PC-3 (cell line): Measurements from ENCODE around the gene DIP2C. TPM values are rescaled to one million over a fixed set of nuclear protein-coding genes. Genes with fewer than 3 reads are reported as not detected.

Experiments used
- ATAC-seq: fragments of 200-7000 bp; cut with Tn5 transposase; 2 replicates; pipeline ENCODE4 v1.9.1; 2020; ENCODE audit warnings: mild to moderate bottlenecking, moderate library complexity
- BruUV-seq: library from RNA; stranded (reverse); fragments of 400-500 nt; replicated peaks from 2 replicates; lab custom pipeline; 2021; lab: Mats Ljungman, UMichigan
- CTCF ChIA-PET: fragments of 300-600 bp; sonication (Branson Sonifier 250); formaldehyde crosslinking; loops from one replicate; lab custom pipeline; 2022; ENCODE audit warnings: antibody characterized with exemption; lab: Charles Lee
- POLR2A ChIA-PET: fragments of 300-600 bp; sonication (Branson Sonifier 250); formaldehyde crosslinking; loops from one replicate; lab custom pipeline; 2022; ENCODE audit warnings: antibody characterized with exemption; ENCODE audit not compliant: unreplicated experiment; lab: Charles Lee
- DNase-seq: peaks from one replicate; pipeline ENCODE4 v3.0.0-alpha.2; 2015
- H2AFZ ChIP-seq: fragments of 300-600 bp; sonication (generic); 2 replicates; pipeline ENCODE4 v1.6.0; 2016; ENCODE audit warnings: antibody characterized with exemption, low read length
- H3F3A ChIP-seq: fragments of 300-600 bp; sonication (generic); one replicate; pipeline ENCODE4 v1.6.0; 2017; ENCODE audit warnings: antibody characterized with exemption, low read length, control low read depth, mild to moderate bottlenecking; ENCODE audit not compliant: unreplicated experiment
- H3K27ac ChIP-seq: fragments of 300-600 bp; sonication (generic); 2 replicates; pipeline ENCODE4 v1.5.1; 2016; ENCODE audit warnings: mild to moderate bottlenecking, low read length
- H3K27me3 ChIP-seq: fragments of 300-600 bp; sonication (generic); 2 replicates; pipeline ENCODE4 v1.6.1; 2016; ENCODE audit warnings: low read length, mixed read lengths
- H3K36me3 ChIP-seq: fragments of 300-600 bp; sonication (generic); 2 replicates; pipeline ENCODE4 v1.6.1; 2016; ENCODE audit warnings: low read depth, mixed run types, low read length, mixed read lengths
- H3K4me1 ChIP-seq: fragments of 300-600 bp; sonication (generic); 2 replicates; pipeline ENCODE4 v1.5.1; 2016; ENCODE audit warnings: low read length; ENCODE audit not compliant: insufficient read depth
- H3K4me2 ChIP-seq: fragments of 300-600 bp; sonication (generic); 2 replicates; pipeline ENCODE4 v1.6.0; 2016; ENCODE audit warnings: low read length
- H3K4me3 ChIP-seq: fragments of 300-600 bp; sonication (generic); 2 replicates; pipeline ENCODE4 v1.5.1; 2016; ENCODE audit warnings: mild to moderate bottlenecking, low read length, mixed read lengths
- H3K79me2 ChIP-seq: fragments of 300-600 bp; sonication (generic); 2 replicates; pipeline ENCODE4 v1.6.1; 2017; ENCODE audit warnings: low read length, mixed read lengths
- H3K9ac ChIP-seq: fragments of 300-600 bp; sonication (generic); 2 replicates; pipeline ENCODE4 v1.6.0; 2016; ENCODE audit warnings: mild to moderate bottlenecking, low read length
- H3K9me2 ChIP-seq: fragments of 300-600 bp; sonication (generic); replicated peaks from 2 replicates; pipeline ENCODE4 v1.6.1; 2016; ENCODE audit warnings: mixed run types, low read length, mixed read lengths
- H3K9me3 ChIP-seq: fragments of 300-600 bp; sonication (generic); 2 replicates; pipeline ENCODE4 v1.6.1; 2016; ENCODE audit warnings: low read length, mixed read lengths
- H4K20me1 ChIP-seq: fragments of 300-600 bp; sonication (generic); 2 replicates; pipeline ENCODE4 v1.6.1; 2016; ENCODE audit warnings: low read length, mixed read lengths
- EZH2 ChIP-seq: fragments of 300-600 bp; sonication (generic); IDR thresholded peaks from one replicate; pipeline ENCODE4 v1.6.1; 2017; ENCODE audit warnings: antibody characterized with exemption, mild to moderate bottlenecking, low read length; ENCODE audit not compliant: unreplicated experiment
- EZH2phosphoT487 ChIP-seq: fragments of 300-600 bp; sonication (generic); IDR thresholded peaks from 2 replicates; pipeline ENCODE4 v1.6.1; 2018; ENCODE audit warnings: mild to moderate bottlenecking, antibody characterized with exemption, low read length, borderline replicate concordance
- intact Hi-C: fragments of 100-400 bp; cut with micrococcal nuclease; formaldehyde crosslinking; loops from 2 replicates; pipeline ENCODE4 v1.9.0; 2023
- total RNA-seq: library from RNA; depleted of rRNA; stranded (reverse); fragments of >200 nt; gene quantifications from 2 replicates; pipeline ENCODE4 v1.2.3, GENCODE V29; 2014
- TF ChIP-seq, protein P1 (sequence below): fragments of 300-600 bp; sonication (generic); conservative IDR thresholded peaks from 2 replicates; pipeline ENCODE4 v1.5.1; 2017; ENCODE audit warnings: antibody characterized with exemption, low read depth, mild to moderate bottlenecking, low read length

Gene DIP2C
- total RNA-seq, 1 experiment from 2014 or later, result 3.1 TPM

DNA sequence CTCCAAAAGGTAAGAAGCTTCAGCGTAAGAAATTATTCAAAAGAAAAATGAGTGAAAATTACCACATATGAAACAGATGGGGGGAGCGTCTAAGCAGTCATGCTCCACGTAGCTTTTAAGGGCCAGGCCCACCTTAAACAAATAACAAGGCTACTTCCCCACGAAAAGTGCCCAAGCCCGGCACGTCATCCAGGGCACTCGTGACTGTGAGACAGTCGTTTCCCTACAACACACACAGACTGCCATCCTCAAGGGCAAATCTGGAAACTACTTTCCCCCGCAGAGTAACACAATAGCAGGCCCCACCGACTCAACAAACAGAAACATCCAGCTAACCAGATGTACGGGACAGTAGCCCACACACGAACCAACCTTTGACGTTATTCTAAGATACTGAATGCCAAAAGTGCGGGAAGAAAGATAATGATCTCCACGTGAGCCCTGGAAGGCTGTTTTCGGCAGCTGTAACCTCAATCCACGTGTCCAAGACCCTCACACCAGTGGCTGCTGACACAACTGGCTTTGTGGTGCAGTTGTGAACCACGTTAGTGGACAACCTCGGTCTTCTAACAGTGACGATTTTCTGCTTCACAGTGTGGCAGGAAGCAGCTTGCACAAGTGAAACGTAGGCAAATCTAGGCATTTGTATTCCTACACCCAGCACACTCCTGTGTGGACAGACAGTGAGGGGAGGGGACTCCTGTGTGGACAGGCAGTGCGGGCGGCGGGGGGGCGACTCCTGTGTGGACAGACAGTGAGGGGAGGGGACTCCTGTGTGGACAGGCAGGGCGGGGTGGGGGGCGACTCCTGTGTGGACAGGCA is 302.5 kb downstream of the DIP2C start:
- CTCF ChIA-PET, result no interaction called here

DNA sequence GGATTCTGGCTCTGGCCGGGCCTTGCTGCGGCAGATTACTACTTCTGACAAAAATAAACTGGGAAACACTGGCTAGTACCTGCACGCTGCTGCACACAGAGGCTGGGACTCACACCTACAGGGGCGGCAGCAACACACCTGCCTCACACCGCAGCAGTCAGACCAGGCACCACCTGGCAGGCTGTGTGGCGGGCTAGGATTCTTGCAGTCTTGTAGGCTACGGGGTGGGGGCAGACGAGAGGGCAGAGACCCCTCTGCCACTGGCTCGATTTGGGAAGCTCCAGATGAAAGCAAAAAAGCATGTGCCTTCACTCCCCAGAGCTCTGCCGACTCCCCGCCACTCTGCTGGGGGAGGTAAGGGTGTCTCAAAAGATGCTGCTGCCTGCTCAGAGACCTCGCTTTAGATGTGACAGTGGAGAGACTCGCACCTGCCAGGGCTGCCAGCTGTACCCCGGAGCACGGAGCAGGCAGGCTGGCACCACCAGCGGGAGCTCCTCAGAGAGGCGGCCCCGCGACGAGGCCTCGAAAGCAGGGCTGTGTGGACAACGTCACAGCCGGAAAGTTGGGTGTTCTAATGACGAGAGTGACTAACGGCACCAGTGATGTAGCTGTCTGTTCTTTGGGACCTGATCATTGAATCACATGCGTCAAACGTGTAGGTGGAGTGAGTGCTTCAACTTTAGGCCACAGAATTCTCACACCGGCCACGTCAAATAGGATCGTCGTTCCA is 303.7 kb downstream of the DIP2C start:
- Histone ChIP-seq H3K4me1 (no peaks in the 10 kb centered on the region), H3F3A (no peaks in the 10 kb centered on the region), H4K20me1 (no peaks in the 10 kb centered on the region), H3K4me2 (no peak overlapping the region), H3K79me2 (no peaks in the 10 kb centered on the region), H3K9me2 (no peaks in the 10 kb centered on the region), H2AFZ (no peak overlapping the region), H3K4me3 (no peak overlapping the region), H3K9me3 (no peaks in the 10 kb centered on the region), H3K27me3 (no peaks in the 10 kb centered on the region), H3K27ac (no peak overlapping the region), H3K36me3 (no peaks in the 10 kb centered on the region), H3K9ac (no peak overlapping the region)
- intact Hi-C loops, result no loop called here
- ChIA-PET POLR2A (no interaction called here), CTCF (no interaction called here)
- DNase-seq (no peak), ATAC-seq (no peak)
- BruUV-seq, result no TSS peak
- TF ChIP-seq EZH2 (no peak), EZH2phosphoT487 (no peak)
- TF ChIP-seq, protein P1, sequence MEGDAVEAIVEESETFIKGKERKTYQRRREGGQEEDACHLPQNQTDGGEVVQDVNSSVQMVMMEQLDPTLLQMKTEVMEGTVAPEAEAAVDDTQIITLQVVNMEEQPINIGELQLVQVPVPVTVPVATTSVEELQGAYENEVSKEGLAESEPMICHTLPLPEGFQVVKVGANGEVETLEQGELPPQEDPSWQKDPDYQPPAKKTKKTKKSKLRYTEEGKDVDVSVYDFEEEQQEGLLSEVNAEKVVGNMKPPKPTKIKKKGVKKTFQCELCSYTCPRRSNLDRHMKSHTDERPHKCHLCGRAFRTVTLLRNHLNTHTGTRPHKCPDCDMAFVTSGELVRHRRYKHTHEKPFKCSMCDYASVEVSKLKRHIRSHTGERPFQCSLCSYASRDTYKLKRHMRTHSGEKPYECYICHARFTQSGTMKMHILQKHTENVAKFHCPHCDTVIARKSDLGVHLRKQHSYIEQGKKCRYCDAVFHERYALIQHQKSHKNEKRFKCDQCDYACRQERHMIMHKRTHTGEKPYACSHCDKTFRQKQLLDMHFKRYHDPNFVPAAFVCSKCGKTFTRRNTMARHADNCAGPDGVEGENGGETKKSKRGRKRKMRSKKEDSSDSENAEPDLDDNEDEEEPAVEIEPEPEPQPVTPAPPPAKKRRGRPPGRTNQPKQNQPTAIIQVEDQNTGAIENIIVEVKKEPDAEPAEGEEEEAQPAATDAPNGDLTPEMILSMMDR, result no peak

More for the DNA sequence above, 302.5 kb downstream of the DIP2C start:
- POLR2A ChIA-PET, result interaction anchor here (0.7 kb wide), 1 partner anchor 9 kb away, joined by 3 read pairs; no protein-coding TSS in a partner anchor
- Histone ChIP-seq H3K4me2 (no peak overlapping the region), H3K9me3 (no peaks in the 10 kb centered on the region), H3K27ac (no peak overlapping the region), H3K9ac (no peak overlapping the region), H3K4me1 (no peaks in the 10 kb centered on the region), H4K20me1 (no peaks in the 10 kb centered on the region), H3F3A (no peaks in the 10 kb centered on the region), H3K79me2 (no peaks in the 10 kb centered on the region), H3K4me3 (no peak overlapping the region), H3K36me3 (no peaks in the 10 kb centered on the region), H3K9me2 (no peaks in the 10 kb centered on the region), H2AFZ (no peak overlapping the region), H3K27me3 (no peaks in the 10 kb centered on the region)
- DNase-seq (no peak), ATAC-seq (no peak)
- BruUV-seq, result no TSS peak
- TF ChIP-seq, protein P1, result no peak
- no peak for TF ChIP-seq EZH2phosphoT487
- TF ChIP-seq EZH2, result no peak
- intact Hi-C loops, result no loop called here
